Activated CD4-positive, alpha-beta memory T cell treated with anti-CD3 and anti-CD28 coated beads for 36 hours (primary cell): ENCODE measurements around the gene HNRNPH2. TPM values are rescaled to one million over a fixed set of nuclear protein-coding genes. Genes with fewer than 3 reads are reported as not detected.

Experiments used
- CTCF ChIA-PET: fragments of 350-600 bp; sonication (Branson Sonifier 250); formaldehyde crosslinking; loops from one replicate; lab custom pipeline; 2021; ENCODE audit warnings: antibody characterized with exemption, inconsistent platforms; lab: Charles Lee
- POLR2A ChIA-PET: fragments of 350-600 bp; sonication (Branson Sonifier 250); formaldehyde crosslinking; loops from one replicate; lab custom pipeline; 2021; ENCODE audit warnings: antibody characterized with exemption; lab: Charles Lee
- DNase-seq: peaks from one replicate; pipeline ENCODE4 v3.0.0-alpha.2; 2020
- H3K27ac Mint-ChIP-seq: one replicate; pipeline ENCODE4 v1.8.0; 2021; ENCODE audit warnings: mixed read lengths
- H3K27me3 Mint-ChIP-seq: one replicate; pipeline ENCODE4 v1.8.0; 2021; ENCODE audit warnings: mixed read lengths
- H3K36me3 Mint-ChIP-seq: one replicate; pipeline ENCODE4 v1.8.0; 2021; ENCODE audit warnings: mixed read lengths
- H3K4me1 Mint-ChIP-seq: one replicate; pipeline ENCODE4 v1.8.0; 2021; ENCODE audit warnings: low read depth, mixed read lengths
- H3K4me3 Mint-ChIP-seq: one replicate; pipeline ENCODE4 v1.8.0; 2021; ENCODE audit warnings: mild to moderate bottlenecking, mixed read lengths
- H3K9me3 Mint-ChIP-seq: one replicate; pipeline ENCODE4 v1.8.0; 2021; ENCODE audit warnings: mixed read lengths
- intact Hi-C: fragments of 100-400 bp; cut with micrococcal nuclease; formaldehyde crosslinking; loops from one replicate; pipeline ENCODE4 v1.15.1; 2023
- total RNA-seq, 2 experiments: library from RNA; stranded (reverse); gene quantifications; one replicate each; pipeline ENCODE4 v1.2.3, GENCODE V29; 2021

The HNRNPH2 gene
- total RNA-seq, 2 experiments from 2014 or later: 32.5 to 33.8 TPM

DNA sequence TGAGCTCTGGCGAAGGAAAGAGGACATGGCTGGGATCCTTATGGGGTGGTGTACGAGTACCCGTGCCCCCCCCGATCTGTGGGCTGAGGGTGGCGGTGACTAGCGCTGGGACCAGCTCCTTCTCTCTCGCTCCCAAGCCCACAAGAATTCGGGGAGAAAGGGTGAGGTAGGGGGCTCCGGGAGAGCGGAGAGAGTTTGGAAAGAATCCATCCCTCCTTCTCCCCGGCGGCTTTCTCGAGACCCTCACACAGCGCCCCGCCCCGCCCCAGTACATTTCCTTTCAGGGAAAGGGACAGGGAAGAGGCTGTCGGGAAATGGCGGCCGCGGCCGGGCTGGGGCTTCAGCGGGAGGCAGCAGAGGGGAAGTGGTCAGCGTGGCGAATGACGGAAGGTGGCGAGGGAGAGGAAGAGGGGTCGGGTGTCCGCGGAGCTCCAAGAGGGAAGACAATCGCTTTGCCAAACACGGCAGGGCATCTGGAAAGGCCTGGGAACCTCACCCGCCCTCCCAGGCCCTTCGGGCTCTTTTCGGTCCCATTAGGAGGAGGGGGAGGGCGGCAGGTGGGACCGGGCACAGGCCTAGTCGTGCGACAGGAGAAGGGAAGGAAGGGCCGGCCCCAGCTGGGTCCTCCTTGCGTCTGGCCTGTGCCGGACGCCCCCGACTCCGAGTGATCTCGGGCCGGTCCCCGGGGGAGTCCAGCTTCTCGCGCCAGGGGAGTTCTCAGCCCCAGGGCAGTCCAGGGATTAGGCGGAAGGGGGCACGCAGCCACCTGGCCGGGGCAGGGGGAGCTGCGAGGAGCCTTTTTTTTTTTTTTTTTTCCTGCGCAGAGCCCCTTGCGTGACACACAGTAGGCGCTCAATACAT lies 10.2 kb downstream of the HNRNPH2 start:
- Mint-ChIP-seq H3K4me1 (peaks cover 32% of the 10 kb centered on the region), H3K36me3 (peaks cover 9% of the 10 kb centered on the region), H3K4me3 (peak overlapping the region; percentile 86), H3K9me3 (no peaks in the 10 kb centered on the region), H3K27ac (peak overlapping the region; percentile 89), H3K27me3 (no peaks in the 10 kb centered on the region)
- ChIA-PET POLR2A (interaction anchor here (0.6 to 2.4 kb wide), 4 partner anchors 27 to 729 kb away, joined by 3 to 16 read pairs (median 4); partner anchors contain the start of genes ARMCX4 and RPL36A), CTCF (interaction anchor here (1.0 to 2.2 kb wide), 4 partner anchors 8 to 379 kb away, joined by 3 to 10 read pairs (median 6); partner anchors contain the start of gene RPL36A)
- DNase-seq: peak; percentile 56
- intact Hi-C loops: loop anchor here (1.0 to 10.0 kb wide), 7 partner anchors 10 to 1447 kb away; partner anchors contain the start of genes ARMCX4, BEX5 and HNRNPH2

DNA sequence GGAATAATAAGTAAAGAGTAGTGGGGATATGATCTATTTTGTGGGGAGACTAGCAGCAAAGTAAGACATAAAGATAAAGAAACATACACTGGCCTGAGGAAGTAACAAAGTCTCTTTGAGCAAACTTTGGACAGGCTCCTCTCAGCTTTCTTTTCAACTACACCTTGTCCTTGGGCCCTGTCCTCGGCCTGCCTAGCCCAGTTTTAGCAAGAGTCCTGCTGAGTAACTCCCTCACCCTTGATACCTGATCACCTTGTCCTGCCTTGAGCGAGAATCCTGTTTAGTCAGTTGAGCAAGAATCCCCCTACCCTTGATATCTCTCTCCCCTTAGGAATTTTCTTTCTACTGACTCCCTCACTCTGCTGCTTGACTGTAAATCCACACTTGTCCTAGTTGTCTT lies 11.5 kb downstream of the HNRNPH2 start:
- peaks cover 30% of the 10 kb centered on the region for H3K4me1 Mint-ChIP-seq
- intact Hi-C loops: loop anchor here (5.0 to 10.0 kb wide), 5 partner anchors 68 to 1445 kb away; partner anchors contain the start of genes ARMCX4 and BEX5

DNA sequence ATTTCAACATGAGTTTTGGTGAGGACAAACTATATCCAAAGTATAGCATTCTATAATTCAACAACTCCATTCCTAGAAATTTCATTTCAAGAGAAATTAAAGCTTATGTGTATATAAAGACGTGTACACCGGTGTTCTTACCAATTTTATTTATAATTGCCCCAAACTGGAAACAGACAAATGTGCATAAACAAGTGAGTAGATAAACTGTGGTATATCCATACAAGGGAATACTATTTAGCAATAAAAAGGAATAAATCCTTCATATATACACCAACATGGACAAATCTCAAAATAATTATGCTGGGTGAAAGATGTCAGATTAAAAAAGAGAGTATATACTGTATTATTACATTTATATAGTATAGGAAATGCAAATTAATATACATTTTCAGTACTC lies 19.9 kb downstream of the HNRNPH2 start:
- Mint-ChIP-seq H3K27ac (no peak overlapping the region), H3K27me3 (no peaks in the 10 kb centered on the region), H3K4me1 (peaks cover 13% of the 10 kb centered on the region), H3K9me3 (peaks cover 2% of the 10 kb centered on the region), H3K4me3 (no peak overlapping the region), H3K36me3 (peaks cover 36% of the 10 kb centered on the region)
- DNase-seq: no peak
- CTCF ChIA-PET: no interaction called here
- POLR2A ChIA-PET: no interaction called here
- intact Hi-C loops: no loop called here

More for the DNA sequence above, 11.5 kb downstream of the HNRNPH2 start:
- Mint-ChIP-seq H3K4me3 (peak overlapping the region; percentile 24), H3K27ac (peak overlapping the region; percentile 89), H3K9me3 (no peaks in the 10 kb centered on the region), H3K27me3 (no peaks in the 10 kb centered on the region), H3K36me3 (peaks cover 7% of the 10 kb centered on the region)
- DNase-seq: no peak
- POLR2A ChIA-PET: interaction anchor here (2.4 kb wide), 1 partner anchor 29 kb away, joined by 16 read pairs; the partner anchor contains the start of gene RPL36A
- CTCF ChIA-PET: interaction anchor here (2.0 to 2.2 kb wide), 2 partner anchors 29 to 339 kb away, joined by 7 to 10 read pairs; partner anchors contain the start of gene RPL36A

DNA sequence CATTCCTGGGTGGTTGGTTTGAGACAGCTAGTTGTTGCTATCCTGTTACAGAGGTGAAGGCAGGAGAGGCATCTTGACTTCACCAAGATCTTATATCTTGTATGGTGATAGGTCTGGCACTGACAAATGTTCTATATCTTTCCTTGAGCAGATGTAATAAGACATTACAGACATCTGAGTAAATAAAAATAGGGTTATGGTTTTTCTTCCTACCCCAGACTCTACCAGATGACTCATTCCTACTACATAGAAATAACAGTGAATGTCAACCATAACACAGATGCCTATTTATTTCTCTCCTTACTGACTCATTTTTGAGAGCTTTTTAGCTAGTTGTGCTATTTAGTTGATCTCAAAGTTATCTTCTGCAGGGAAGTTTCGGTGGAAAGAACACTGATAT lies 21.9 kb downstream of the HNRNPH2 start:
- no peaks in the 10 kb centered on the region for H3K27me3 Mint-ChIP-seq
- ChIA-PET POLR2A (interaction anchor here (0.8 kb wide), 1 partner anchor 39 kb away, joined by 3 read pairs; the partner anchor contains the start of gene RPL36A), CTCF (interaction anchor here (0.9 kb wide), 1 partner anchor 13 kb away, joined by 5 read pairs; no protein-coding TSS in a partner anchor)
- no peak overlapping the region for H3K4me3 Mint-ChIP-seq
- peaks cover 13% of the 10 kb centered on the region for H3K4me1 Mint-ChIP-seq
- intact Hi-C loops: loop anchor here (1.0 to 5.0 kb wide), 2 partner anchors 12 to 367 kb away; no protein-coding TSS in a partner anchor
- peak overlapping the region; percentile 78 for H3K27ac Mint-ChIP-seq
- peaks cover 34% of the 10 kb centered on the region for H3K36me3 Mint-ChIP-seq
- H3K9me3 Mint-ChIP-seq: peaks cover 2% of the 10 kb centered on the region
- DNase-seq: no peak

DNA sequence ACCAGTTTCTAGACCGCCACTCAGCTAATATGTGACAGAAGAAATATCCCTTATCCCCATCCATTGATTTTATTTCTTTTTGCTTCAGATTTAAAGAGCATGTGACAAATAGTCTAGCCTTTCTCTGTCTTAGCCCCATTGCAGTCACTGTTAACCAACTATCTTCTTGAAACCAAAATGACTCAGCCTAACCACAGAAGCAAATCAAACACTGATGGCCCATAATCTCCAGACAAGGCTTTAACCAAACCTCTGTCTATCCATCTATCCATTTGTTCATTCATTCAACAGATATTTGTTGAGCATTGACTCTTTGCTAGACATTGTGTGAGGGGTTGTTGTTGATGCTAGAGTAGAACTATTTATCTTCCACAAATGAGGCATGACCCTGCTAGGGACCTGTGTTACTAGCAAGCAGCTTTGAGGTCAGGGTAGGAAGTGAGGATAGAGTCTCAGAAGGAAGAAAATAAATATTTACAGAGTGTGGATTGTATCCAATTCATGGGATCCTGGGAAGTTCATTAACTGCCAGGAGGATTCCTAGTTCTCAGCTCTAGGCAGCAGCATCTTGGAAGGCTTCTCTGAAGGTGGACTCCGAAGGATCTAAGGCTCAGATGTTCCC lies 22.5 kb downstream of the HNRNPH2 start:
- intact Hi-C loops: loop anchor here (1.0 to 5.0 kb wide), 2 partner anchors 12 to 367 kb away; no protein-coding TSS in a partner anchor
- CTCF ChIA-PET: interaction anchor here (0.9 kb wide), 1 partner anchor 14 kb away, joined by 5 read pairs; no protein-coding TSS in a partner anchor
- Mint-ChIP-seq H3K36me3 (peaks cover 31% of the 10 kb centered on the region), H3K9me3 (peaks cover 2% of the 10 kb centered on the region), H3K27me3 (no peaks in the 10 kb centered on the region), H3K4me3 (no peak overlapping the region), H3K27ac (peak overlapping the region; percentile 78), H3K4me1 (peaks cover 13% of the 10 kb centered on the region)
- POLR2A ChIA-PET: interaction anchor here (0.8 kb wide), 1 partner anchor 40 kb away, joined by 3 read pairs; the partner anchor contains the start of gene RPL36A
- DNase-seq: no peak

DNA sequence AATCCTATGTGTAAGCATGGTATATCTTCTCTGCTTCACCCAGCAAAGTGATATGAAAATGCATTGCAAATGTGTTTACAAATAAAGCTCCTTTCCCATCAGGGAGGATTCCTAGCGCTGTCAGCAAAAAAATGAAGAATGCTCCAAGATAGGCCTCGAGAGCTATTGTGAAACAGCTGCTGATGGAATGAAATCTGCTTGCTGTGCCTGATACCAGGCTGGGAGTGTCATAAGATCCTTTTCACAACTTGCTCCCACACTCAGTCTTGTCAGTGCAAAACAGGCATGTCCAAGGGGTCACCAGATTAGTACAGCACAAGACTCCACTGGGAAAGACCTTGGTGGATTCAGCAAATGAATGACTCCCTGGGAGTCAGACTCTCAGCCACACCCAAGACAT lies 34.1 kb downstream of the HNRNPH2 start:
- ChIA-PET POLR2A (no interaction called here), CTCF (no interaction called here)
- no peak for DNase-seq
- H3K27ac Mint-ChIP-seq: no peak overlapping the region
- no peak overlapping the region for H3K4me3 Mint-ChIP-seq
- H3K36me3 Mint-ChIP-seq: peaks cover 38% of the 10 kb centered on the region
- no peaks in the 10 kb centered on the region for H3K4me1 Mint-ChIP-seq
- intact Hi-C loops: no loop called here
- H3K9me3 Mint-ChIP-seq: no peaks in the 10 kb centered on the region
- H3K27me3 Mint-ChIP-seq: no peaks in the 10 kb centered on the region

DNA sequence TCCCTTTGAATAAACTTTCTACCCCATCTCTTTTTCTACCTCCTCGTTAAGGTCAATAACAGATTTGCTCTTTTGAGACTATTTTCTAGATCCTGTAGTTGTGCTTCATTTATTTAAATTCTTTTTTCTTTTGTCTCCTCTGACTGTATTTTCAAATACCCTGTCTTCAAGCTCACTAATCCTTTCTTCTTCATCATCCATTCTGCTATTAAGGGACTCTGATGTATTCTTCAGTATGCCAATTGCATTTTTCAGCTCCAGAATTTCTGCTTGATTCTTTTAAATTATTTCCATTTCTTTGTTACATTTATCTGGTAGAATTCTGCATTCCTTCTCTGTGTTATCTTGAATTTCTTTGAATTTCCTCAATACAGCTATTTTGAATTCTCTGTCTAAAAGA lies 41.3 kb downstream of the HNRNPH2 start:
- Mint-ChIP-seq H3K9me3 (no peaks in the 10 kb centered on the region), H3K36me3 (peaks cover 27% of the 10 kb centered on the region), H3K4me1 (no peaks in the 10 kb centered on the region), H3K4me3 (no peak overlapping the region), H3K27me3 (no peaks in the 10 kb centered on the region), H3K27ac (no peak overlapping the region)
- ChIA-PET CTCF (no interaction called here), POLR2A (no interaction called here)
- DNase-seq: no peak
- intact Hi-C loops: no loop called here

DNA sequence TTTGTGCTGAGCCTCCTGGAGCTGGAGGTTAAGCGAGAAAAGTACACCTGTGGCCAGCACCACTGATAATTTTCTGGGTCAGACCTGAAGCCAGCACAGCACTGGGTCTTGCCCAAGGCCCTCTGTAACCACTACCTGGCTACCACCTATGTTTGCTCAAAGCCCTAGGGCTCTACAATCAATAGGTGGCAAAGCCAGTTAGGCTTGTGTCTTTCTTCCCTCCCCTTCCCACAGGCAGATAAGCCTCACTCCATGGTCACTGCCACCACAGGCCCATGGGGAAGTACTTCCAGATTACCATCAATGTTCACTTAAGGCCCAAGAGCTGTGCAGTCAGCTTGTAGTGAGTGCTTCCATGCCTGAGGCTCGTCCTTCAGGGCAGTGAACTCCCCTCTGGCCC lies 42.1 kb downstream of the HNRNPH2 start:
- H3K4me1 Mint-ChIP-seq: no peaks in the 10 kb centered on the region
- no peak for DNase-seq
- intact Hi-C loops: no loop called here
- CTCF ChIA-PET: no interaction called here
- no peak overlapping the region for H3K4me3 Mint-ChIP-seq
- no peaks in the 10 kb centered on the region for H3K27me3 Mint-ChIP-seq
- POLR2A ChIA-PET: no interaction called here
- no peaks in the 10 kb centered on the region for H3K9me3 Mint-ChIP-seq
- H3K27ac Mint-ChIP-seq: no peak overlapping the region
- H3K36me3 Mint-ChIP-seq: peaks cover 28% of the 10 kb centered on the region

DNA sequence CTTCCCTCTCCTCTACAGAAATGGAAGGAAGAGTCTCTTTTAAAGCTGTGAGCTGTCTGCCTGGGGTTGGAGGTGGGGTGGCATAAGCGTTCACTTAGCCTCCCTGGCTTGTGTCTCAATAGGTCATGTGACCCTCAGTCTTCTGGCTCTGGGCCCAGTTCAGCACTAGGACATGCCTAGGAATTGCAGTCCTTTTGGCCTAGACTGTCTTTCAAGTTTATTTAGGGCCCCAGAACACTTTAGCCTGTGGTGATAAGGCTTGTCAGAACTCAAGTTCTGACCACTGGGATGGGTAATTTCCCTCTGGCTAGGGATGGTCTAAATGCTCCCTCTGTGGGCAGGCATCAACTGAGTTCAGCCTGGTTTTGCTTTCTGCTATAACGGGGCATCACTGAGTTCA lies 42.9 kb downstream of the HNRNPH2 start:
- no peak overlapping the region for H3K4me3 Mint-ChIP-seq
- intact Hi-C loops: no loop called here
- H3K27me3 Mint-ChIP-seq: no peaks in the 10 kb centered on the region
- POLR2A ChIA-PET: no interaction called here
- H3K36me3 Mint-ChIP-seq: peaks cover 31% of the 10 kb centered on the region
- H3K27ac Mint-ChIP-seq: no peak overlapping the region
- no peak for DNase-seq
- H3K9me3 Mint-ChIP-seq: no peaks in the 10 kb centered on the region
- H3K4me1 Mint-ChIP-seq: no peaks in the 10 kb centered on the region
- CTCF ChIA-PET: no interaction called here

DNA sequence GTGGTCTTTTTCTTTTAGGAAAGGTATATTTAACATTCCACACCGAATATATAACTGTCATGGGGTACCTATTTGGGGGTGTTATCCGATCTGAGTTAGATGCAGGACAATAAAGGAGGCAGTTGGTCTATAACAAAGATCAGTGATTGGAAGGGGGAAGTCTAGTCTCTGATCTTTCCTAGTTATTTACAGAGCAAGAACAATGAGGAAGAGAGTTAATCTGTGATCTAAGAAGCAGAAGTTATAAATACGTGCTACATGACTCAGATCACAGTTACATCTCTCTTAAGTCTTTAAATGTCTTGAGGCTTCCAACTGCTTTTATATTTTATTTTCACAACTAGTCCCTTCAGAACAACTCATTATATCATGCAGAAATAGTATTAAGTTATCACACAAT lies 44.0 kb downstream of the HNRNPH2 start:
- Mint-ChIP-seq H3K4me1 (no peaks in the 10 kb centered on the region), H3K4me3 (no peak overlapping the region), H3K9me3 (no peaks in the 10 kb centered on the region), H3K36me3 (peaks cover 26% of the 10 kb centered on the region), H3K27ac (no peak overlapping the region), H3K27me3 (no peaks in the 10 kb centered on the region)
- intact Hi-C loops: no loop called here
- DNase-seq: no peak
- CTCF ChIA-PET: no interaction called here
- POLR2A ChIA-PET: no interaction called here

DNA sequence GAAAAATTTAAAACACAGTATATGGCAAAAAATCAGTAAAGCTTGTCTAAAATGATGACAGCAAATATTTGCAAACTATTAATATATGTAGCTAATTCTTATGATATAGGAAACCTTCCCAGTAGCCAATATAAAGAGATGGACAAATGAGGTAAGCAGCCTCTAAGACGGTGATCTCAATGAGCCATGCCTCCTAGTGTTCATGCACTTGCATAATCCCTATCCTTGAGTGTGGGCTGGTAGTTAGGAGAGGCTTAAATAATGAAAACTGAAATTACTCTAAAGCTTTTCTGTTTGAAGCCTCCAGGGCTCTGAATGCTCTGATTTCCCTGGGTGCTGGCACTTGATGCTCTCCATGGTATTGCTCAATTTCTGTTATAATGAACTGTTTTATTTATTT lies 52.6 kb downstream of the HNRNPH2 start:
- POLR2A ChIA-PET: no interaction called here
- CTCF ChIA-PET: no interaction called here

DNA sequence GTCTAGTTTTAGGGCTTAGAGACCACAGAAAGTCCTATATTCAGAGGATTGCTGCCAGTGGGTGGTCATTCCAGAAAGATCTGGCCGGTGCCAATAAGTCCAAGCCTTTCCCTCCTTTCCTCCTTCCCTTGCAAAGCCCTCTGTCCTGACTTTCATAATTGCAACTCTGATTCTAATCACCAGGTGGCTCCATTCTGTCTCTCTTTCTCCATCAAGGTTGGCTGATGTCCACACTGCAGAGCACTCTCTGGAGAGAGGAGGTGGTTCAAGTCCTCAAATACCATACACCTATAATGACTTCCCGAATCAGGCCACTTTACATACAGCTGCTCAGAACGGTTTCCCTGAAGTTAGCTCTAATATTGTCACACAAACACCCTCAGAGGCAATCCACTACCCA lies 54.9 kb downstream of the HNRNPH2 start:
- intact Hi-C loops: no loop called here
- H3K27me3 Mint-ChIP-seq: no peaks in the 10 kb centered on the region
- H3K4me3 Mint-ChIP-seq: no peak overlapping the region
- no peak overlapping the region for H3K27ac Mint-ChIP-seq
- DNase-seq: no peak
- ChIA-PET CTCF (no interaction called here), POLR2A (no interaction called here)
- peaks cover 2% of the 10 kb centered on the region for H3K36me3 Mint-ChIP-seq
- no peaks in the 10 kb centered on the region for H3K4me1 Mint-ChIP-seq
- H3K9me3 Mint-ChIP-seq: no peaks in the 10 kb centered on the region

More for the DNA sequence above, 52.6 kb downstream of the HNRNPH2 start:
- no peaks in the 10 kb centered on the region for H3K9me3 Mint-ChIP-seq
- H3K27ac Mint-ChIP-seq: no peak overlapping the region
- H3K4me1 Mint-ChIP-seq: no peaks in the 10 kb centered on the region
- DNase-seq: no peak
- peaks cover 5% of the 10 kb centered on the region for H3K36me3 Mint-ChIP-seq
- no peak overlapping the region for H3K4me3 Mint-ChIP-seq
- intact Hi-C loops: no loop called here
- no peaks in the 10 kb centered on the region for H3K27me3 Mint-ChIP-seq
